HEK293 (cell line): ENCODE data around the gene PRIMA1.

ENCODE experiments used
- CTCF ChIP-seq: fragments of 450-650 bp; formaldehyde crosslinking; IDR thresholded peaks from 2 replicates; pipeline ENCODE4 v1.5.1; 2016; ENCODE audit warnings: missing biosample characterization, missing genetic modification characterization
- MZF1 ChIP-seq: fragments of 450-650 bp; formaldehyde crosslinking; IDR thresholded peaks from 2 replicates; pipeline ENCODE4 v1.5.1; 2017; ENCODE audit warnings: missing biosample characterization, missing genetic modification characterization, borderline replicate concordance
- ZNF140 ChIP-seq: fragments of 450-650 bp; formaldehyde crosslinking; IDR thresholded peaks from 2 replicates; pipeline ENCODE4 v1.5.1; 2016; ENCODE audit warnings: missing biosample characterization, missing genetic modification characterization
- ZNF324 ChIP-seq: fragments of 450-650 bp; formaldehyde crosslinking; IDR thresholded peaks from 2 replicates; pipeline ENCODE4 v1.5.1; 2016; ENCODE audit warnings: missing biosample characterization, missing genetic modification characterization
- ZSCAN18 ChIP-seq: fragments of 450-650 bp; formaldehyde crosslinking; IDR thresholded peaks from 2 replicates; pipeline ENCODE4 v1.5.1; 2016; ENCODE audit warnings: missing biosample characterization, missing genetic modification characterization

- TF ChIP-seq MZF1 = no peak
- no peak for TF ChIP-seq ZNF140 (tag by site-specific recombination)
- no peak for TF ChIP-seq ZSCAN18 (tag by site-specific recombination)
- no peak for TF ChIP-seq CTCF (tag by site-specific recombination)
- TF ChIP-seq ZNF324 (tag by site-specific recombination) = no peak
Observed at GRCh38 chr14:93688820-93689219, 99.5 kb downstream of the PRIMA1 start.
